HL-60/S4 treated with phorbol 12-myristate 13-acetate at 8.2 ng/mL for 4 days and 3 days (cell line): Measurements from ENCODE around the gene NR2F1-AS1.

Experiments
- in situ Hi-C: fragments of 300-500 bp; cut with MboI; formaldehyde crosslinking; loops from 2 replicates; pipeline ENCODE4 v1.15.0; 2022; ENCODE audit warnings: low sequenced_read_pairs

NR2F1-AS1 gene

DNA sequence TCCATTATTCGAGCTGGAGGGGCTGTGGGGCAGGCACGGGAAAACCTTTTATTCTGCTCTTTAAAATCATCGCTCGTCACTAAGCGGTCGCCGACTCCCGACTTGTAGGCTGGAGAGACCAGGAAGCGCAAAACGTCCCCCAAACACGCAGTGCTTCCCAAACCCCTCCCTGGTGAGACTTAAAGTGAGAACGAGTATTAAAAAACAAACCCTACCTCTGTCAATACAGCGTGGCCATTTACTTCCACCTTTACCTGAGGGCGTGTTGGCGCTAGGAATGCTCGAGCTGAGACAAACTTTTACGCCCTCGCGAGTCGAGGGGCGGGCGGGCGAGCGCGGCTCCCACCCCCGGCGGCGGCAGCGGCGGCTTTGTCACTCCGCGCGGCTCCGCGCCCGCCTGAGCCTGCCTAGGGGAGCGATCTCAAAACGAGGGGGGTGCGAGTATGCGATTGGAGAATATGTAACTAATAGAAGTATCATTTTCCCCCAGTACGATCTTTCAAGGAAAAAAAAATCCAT lies at the start of gene NR2F1-AS1:
TSS of gene NR2F1-AS1 (minus strand) at position 293 of the 519 bp plus-strand sequence.
- in situ Hi-C loops = no loop called here

DNA sequence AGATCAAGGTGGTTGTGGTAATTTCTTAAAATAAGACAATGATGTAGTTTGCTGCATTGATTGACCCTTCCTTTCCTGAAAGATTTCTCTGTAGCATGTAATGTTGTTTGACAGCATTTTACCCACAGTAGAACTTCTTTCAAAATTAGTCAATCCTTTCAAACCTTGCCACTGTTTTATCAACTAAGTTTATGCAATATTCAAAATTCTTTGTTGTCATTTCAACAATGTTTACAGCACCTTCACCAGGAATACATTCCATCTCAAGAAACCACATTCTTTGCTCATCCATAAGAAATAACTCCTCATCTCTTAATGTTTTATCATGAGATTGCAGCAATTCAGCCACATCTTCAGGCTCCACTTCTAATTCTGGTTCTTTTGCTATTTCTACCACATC lies 45.8 kb upstream of the NR2F1-AS1 start:
- in situ Hi-C loops = no loop called here

- in situ Hi-C loops = no loop called here
Measured at GRCh38 chr5:93623153-93623552, 42.1 kb upstream of the NR2F1-AS1 start.

GRCh38 chr5:93622240-93622885 lies 41.3 kb upstream of the NR2F1-AS1 start:
- in situ Hi-C loops = no loop called here

- in situ Hi-C loops = no loop called here
Measured at GRCh38 chr5:93621327-93621798, 40.3 kb upstream of the NR2F1-AS1 start.

- in situ Hi-C loops = no loop called here
Measured at GRCh38 chr5:93620487-93621326, 39.7 kb upstream of the NR2F1-AS1 start.

DNA sequence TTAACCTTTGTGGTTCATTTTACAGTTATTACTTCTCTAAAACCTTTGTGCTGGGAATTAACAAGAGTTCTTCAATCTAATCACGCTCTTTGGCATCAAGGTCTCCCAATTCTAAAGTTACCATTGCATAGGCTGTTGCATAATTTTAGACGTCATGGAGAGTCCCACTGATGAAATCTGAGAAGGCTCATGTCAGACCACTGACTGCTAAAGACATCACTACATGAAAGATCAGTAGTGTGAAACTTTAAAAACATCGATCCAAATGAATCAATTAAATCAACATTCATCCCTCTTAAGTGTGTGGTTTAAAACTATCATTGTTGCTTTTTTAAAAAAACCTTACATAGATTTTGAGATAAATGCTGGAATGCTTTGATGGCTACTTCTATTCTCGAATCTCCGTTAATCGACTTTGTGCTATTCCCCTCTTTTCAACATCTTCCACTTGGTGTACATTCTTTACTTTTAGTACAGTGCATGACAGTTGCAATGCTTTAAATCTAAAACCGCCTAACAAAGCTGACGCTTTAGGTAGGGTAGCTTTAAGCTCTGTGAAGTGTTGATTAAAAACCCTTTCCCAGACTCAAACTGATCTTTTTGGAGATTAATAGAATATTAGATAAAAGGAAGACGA lies 35.6 kb upstream of the NR2F1-AS1 start:
- in situ Hi-C loops = no loop called here

DNA sequence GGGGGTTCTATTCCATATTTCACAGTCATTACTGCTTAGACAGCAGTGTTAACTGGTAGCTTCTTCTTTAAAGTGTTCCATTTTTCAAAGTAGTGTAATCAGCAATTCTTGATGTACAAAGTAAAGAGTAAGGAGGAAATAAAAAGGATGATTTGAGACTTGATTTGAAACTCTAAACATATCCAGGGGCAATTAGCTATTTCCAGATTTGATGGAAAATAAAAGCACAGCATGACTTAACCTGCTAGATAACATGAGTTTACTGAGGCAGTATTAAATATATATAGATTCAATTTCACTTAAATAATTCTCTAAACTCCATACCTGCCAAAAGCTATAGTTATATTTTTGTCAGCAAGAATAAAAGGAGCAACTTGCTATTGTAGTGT lies 31.8 kb upstream of the NR2F1-AS1 start:
- in situ Hi-C loops = no loop called here

- in situ Hi-C loops = no loop called here
Measured at GRCh38 chr5:93611976-93612854, 31.2 kb upstream of the NR2F1-AS1 start.

GRCh38 chr5:93611273-93611975 lies 30.4 kb upstream of the NR2F1-AS1 start:
- in situ Hi-C loops = no loop called here

DNA sequence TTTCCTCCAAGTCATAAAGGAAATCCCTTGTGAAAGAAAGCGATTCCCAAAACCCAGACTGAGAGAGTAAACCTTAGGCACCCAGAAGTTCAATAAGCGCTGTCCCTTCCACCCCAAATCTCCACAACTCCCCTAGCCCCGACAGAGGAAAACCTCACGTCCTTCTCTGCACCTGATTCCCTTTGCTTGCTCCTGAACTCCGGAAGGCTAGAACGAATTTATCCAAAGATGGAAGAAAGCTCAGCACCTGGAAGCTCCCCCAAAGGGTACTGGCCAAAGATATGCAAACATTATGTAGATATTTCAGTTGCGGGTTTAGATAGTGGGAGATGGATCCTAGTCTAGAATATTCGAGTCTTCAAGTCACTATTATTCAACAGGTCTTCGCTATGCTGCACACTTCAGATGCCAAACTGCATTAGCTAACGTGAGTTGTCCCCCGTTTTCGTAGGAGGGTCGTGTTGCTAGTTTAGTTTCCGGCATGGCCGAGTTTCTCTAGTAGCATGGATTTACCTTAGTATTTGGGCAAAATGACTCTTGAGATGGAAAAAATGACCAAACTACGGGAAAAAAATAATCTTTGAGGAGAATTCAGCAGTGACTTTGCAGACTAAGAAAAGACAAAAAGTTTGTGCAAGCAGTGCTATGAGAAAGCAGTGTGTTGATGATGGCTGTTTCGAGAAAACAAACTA lies 29.7 kb upstream of the NR2F1-AS1 start:
- in situ Hi-C loops = no loop called here

GRCh38 chr5:93609762-93610161 lies 28.7 kb upstream of the NR2F1-AS1 start:
- in situ Hi-C loops = no loop called here

DNA sequence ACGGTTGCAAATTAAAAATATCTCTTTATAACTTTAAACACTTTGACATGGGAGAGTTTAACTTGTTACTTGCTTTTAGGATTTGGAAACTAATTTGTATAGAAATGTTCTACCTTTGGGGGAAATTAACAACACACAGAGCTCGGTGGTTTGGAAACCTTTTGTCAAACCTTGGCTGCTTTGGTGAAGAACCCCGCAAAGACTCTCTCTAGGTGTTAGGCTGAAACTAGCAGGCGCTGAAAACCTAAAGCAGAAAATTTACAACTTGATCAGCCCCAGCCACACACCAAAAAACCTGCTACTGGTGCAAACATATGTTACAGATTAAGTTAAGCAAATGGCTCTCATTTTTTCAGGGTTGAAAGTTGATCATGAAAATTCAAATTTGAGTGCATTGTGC lies 27.8 kb upstream of the NR2F1-AS1 start:
- in situ Hi-C loops = no loop called here

- in situ Hi-C loops = no loop called here
Measured at GRCh38 chr5:93607367-93608258, 26.6 kb upstream of the NR2F1-AS1 start.

DNA sequence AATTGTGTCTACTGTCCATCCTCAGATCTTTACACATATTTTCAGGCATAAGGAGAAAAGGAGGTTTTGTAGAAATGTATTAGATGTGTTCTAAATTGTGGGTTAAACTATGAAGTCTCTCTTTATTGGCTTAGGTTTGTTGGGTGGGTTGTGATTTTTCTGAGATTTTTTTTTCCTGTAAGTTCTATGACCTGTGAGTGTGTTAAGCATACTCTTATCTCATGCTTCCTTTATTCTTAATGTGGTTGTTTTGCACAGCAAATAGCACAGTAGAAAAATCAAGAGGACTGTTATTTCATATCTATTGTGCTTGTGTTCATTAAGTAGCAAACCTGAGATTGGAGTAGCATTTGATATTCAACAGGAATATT lies 25.3 kb upstream of the NR2F1-AS1 start:
- in situ Hi-C loops = no loop called here

- in situ Hi-C loops = no loop called here
Measured at GRCh38 chr5:93604644-93605515, 23.9 kb upstream of the NR2F1-AS1 start.
